Parathyroid adenoma (tissue), 2 donors: Measurements from ENCODE around the gene UCK1.

ENCODE experiments used
- H2AFZ ChIP-seq: fragments of 300-600 bp; sonication (generic); one replicate; pipeline ENCODE4 v1.7.0; 2017; ENCODE audit warnings: antibody characterized with exemption, mild to moderate bottlenecking
- H3K27ac ChIP-seq: fragments of 300-600 bp; sonication (generic); one replicate; pipeline ENCODE4 v1.7.0; 2017
- H3K27me3 ChIP-seq: fragments of 300-600 bp; sonication (generic); one replicate; pipeline ENCODE4 v1.7.0; 2017; ENCODE audit warnings: low read length; ENCODE audit not compliant: control insufficient read depth, insufficient read depth
- H3K36me3 ChIP-seq: fragments of 300-600 bp; sonication (generic); one replicate; pipeline ENCODE4 v1.7.0; 2017; ENCODE audit warnings: low read length; ENCODE audit not compliant: control insufficient read depth, insufficient read depth
- H3K4me1 ChIP-seq: fragments of 300-600 bp; sonication (generic); one replicate; pipeline ENCODE4 v1.7.0; 2017; ENCODE audit warnings: control low read depth
- H3K4me2 ChIP-seq: fragments of 300-600 bp; sonication (generic); one replicate; pipeline ENCODE4 v1.7.0; 2017; ENCODE audit warnings: low read length
- H3K4me3 ChIP-seq: fragments of 300-600 bp; sonication (generic); one replicate; pipeline ENCODE4 v1.7.0; 2017; ENCODE audit warnings: low read depth, low read length
- H3K79me2 ChIP-seq: fragments of 300-600 bp; sonication (generic); one replicate; pipeline ENCODE4 v1.7.0; 2017; ENCODE audit warnings: control low read depth
- H3K9ac ChIP-seq: fragments of 300-600 bp; sonication (generic); one replicate; pipeline ENCODE4 v1.7.0; 2017; ENCODE audit warnings: mild to moderate bottlenecking
- H3K9me3 ChIP-seq: fragments of 300-600 bp; sonication (generic); one replicate; pipeline ENCODE4 v1.7.0; 2017; ENCODE audit warnings: low read length; ENCODE audit not compliant: control insufficient read depth
- CTCF ChIP-seq: fragments of 300-600 bp; sonication (generic); IDR thresholded peaks from one replicate; pipeline ENCODE4 v1.7.0; 2017; ENCODE audit warnings: antibody characterized with exemption, mild to moderate bottlenecking
- donor health status: primary hyperparathyroidism.

The UCK1 gene

GRCh38 chr9:131559421-131560000 lies 28.4 kb upstream of the UCK1 start:
- H3K36me3 ChIP-seq: no peaks in the 10 kb centered on the region
- no peaks in the 10 kb centered on the region for H3K79me2 ChIP-seq
- no peak overlapping the region for H3K9ac ChIP-seq
- no peaks in the 10 kb centered on the region for H3K4me1 ChIP-seq
- H2AFZ ChIP-seq: no peak overlapping the region
- no peak overlapping the region for H3K4me2 ChIP-seq
- H3K4me3 ChIP-seq: no peak overlapping the region
- H3K9me3 ChIP-seq: peaks cover 4% of the 10 kb centered on the region
- TF ChIP-seq CTCF: no peak
- no peaks in the 10 kb centered on the region for H3K27me3 ChIP-seq
- no peak overlapping the region for H3K27ac ChIP-seq

- Histone ChIP-seq H3K9me3 (peaks cover 4% of the 10 kb centered on the region), H2AFZ (no peak overlapping the region), H3K9ac (no peak overlapping the region), H3K27ac (no peak overlapping the region), H3K4me1 (no peaks in the 10 kb centered on the region), H3K79me2 (no peaks in the 10 kb centered on the region), H3K4me3 (no peak overlapping the region), H3K36me3 (no peaks in the 10 kb centered on the region), H3K4me2 (no peak overlapping the region), H3K27me3 (no peaks in the 10 kb centered on the region)
- no peak for TF ChIP-seq CTCF
Measured at GRCh38 chr9:131557855-131558548, 26.9 kb upstream of the UCK1 start.

GRCh38 chr9:131555841-131556673 lies 25.0 kb upstream of the UCK1 start:
- Histone ChIP-seq H3K79me2 (no peaks in the 10 kb centered on the region), H3K27me3 (no peaks in the 10 kb centered on the region), H3K4me2 (no peak overlapping the region), H3K36me3 (no peaks in the 10 kb centered on the region), H3K27ac (no peak overlapping the region), H3K9ac (no peak overlapping the region), H3K4me3 (no peak overlapping the region), H3K4me1 (no peaks in the 10 kb centered on the region), H2AFZ (no peak overlapping the region), H3K9me3 (peaks cover 4% of the 10 kb centered on the region)
- no peak for TF ChIP-seq CTCF

GRCh38 chr9:131554843-131555351 lies 23.8 kb upstream of the UCK1 start:
- H3K9me3 ChIP-seq: no peaks in the 10 kb centered on the region
- H3K27ac ChIP-seq: no peak overlapping the region
- TF ChIP-seq CTCF: no peak
- H3K27me3 ChIP-seq: no peaks in the 10 kb centered on the region
- no peak overlapping the region for H2AFZ ChIP-seq
- no peaks in the 10 kb centered on the region for H3K79me2 ChIP-seq
- H3K4me2 ChIP-seq: no peak overlapping the region
- no peak overlapping the region for H3K4me3 ChIP-seq
- H3K9ac ChIP-seq: no peak overlapping the region
- H3K36me3 ChIP-seq: no peaks in the 10 kb centered on the region
- no peaks in the 10 kb centered on the region for H3K4me1 ChIP-seq
